HG03045 (cell line): Measurements from ENCODE around the gene GOLM1.

ENCODE experiments used
- ATAC-seq: cut with Tn5 transposase; IDR thresholded peaks from one replicate; pipeline ENCODE4 v1.9.1; 2021; ENCODE audit warnings: mild to moderate bottlenecking, moderate library complexity; ENCODE audit not compliant: unreplicated experiment

Gene GOLM1

GRCh38 chr9:86046930-86047341, 52.4 kb downstream of the GOLM1 start:
- no peak for ATAC-seq

GRCh38 chr9:86046071-86046636, 53.2 kb downstream of the GOLM1 start:
- ATAC-seq, result no peak

GRCh38 chr9:86045654-86046053, 53.7 kb downstream of the GOLM1 start:
- no peak for ATAC-seq

- no peak for ATAC-seq
These were observed 55.4 kb downstream of the GOLM1 start for GRCh38 chr9:86043999-86044398.

- ATAC-seq, result no peak
These were observed 55.8 kb downstream of the GOLM1 start for GRCh38 chr9:86043586-86043985.

GRCh38 chr9:86042199-86042978, 57.0 kb downstream of the GOLM1 start:
- ATAC-seq, result no peak

GRCh38 chr9:86041311-86041741, 58.0 kb downstream of the GOLM1 start:
- ATAC-seq, result no peak

GRCh38 chr9:86040861-86041155, 58.5 kb downstream of the GOLM1 start:
- ATAC-seq, result no peak

GRCh38 chr9:86039991-86040860, 59.1 kb downstream of the GOLM1 start:
- no peak for ATAC-seq

- ATAC-seq, result no peak
These were observed 62.8 kb downstream of the GOLM1 start for GRCh38 chr9:86036555-86036954.

- no peak for ATAC-seq
These were observed 63.4 kb downstream of the GOLM1 start for GRCh38 chr9:86035827-86036440.

- ATAC-seq, result no peak
These were observed 64.3 kb downstream of the GOLM1 start for GRCh38 chr9:86034863-86035734.

GRCh38 chr9:86027767-86028166, 71.6 kb downstream of the GOLM1 start:
- no peak for ATAC-seq

GRCh38 chr9:86022687-86023266, 76.6 kb downstream of the GOLM1 start:
- no peak for ATAC-seq

GRCh38 chr9:86021166-86021565, 78.2 kb downstream of the GOLM1 start:
- ATAC-seq, result no peak

GRCh38 chr9:86020731-86021130, 78.6 kb downstream of the GOLM1 start:
- no peak for ATAC-seq

- ATAC-seq, result no peak
These were observed 90.2 kb downstream of the GOLM1 start for GRCh38 chr9:86009133-86009532.

GRCh38 chr9:86005253-86005775, 94.0 kb downstream of the GOLM1 start:
- ATAC-seq, result no peak

- no peak for ATAC-seq
These were observed 103.8 kb downstream of the GOLM1 start for GRCh38 chr9:85995599-85995998.

- ATAC-seq, result no peak
These were observed 104.3 kb downstream of the GOLM1 start for GRCh38 chr9:85995097-85995496.
